Measurements from ENCODE around the gene PSD.
A peak's percentile ranks its signal among the peaks of the same experiment; 100 is the strongest.
"Not testable (repeated sequence)": the region's sequence is repeated elsewhere in the genome, so short reads cannot be mapped to it uniquely, and the experiment has no call there.

PSD gene

GRCh38 chr10:102418622-102419268, at the start of gene PSD:
Gene PSD (minus strand): TSS chr10:102418785. CDS start chr10:102417038, 1,747 bp downstream.
- DNase-seq (ENCODE audit: low read depth in 2 of 2) = no peak

GRCh38 chr10:102467971-102468438, 49.4 kb upstream of the PSD start:
- no peak for DNase-seq (ENCODE audit: low read depth in 2 of 2)

GRCh38 chr10:102467318-102467717, 48.7 kb upstream of the PSD start:
- DNase-seq (ENCODE audit: low read depth in 2 of 2) = no peak

- DNase-seq (ENCODE audit: low read depth in 2 of 2) = no peak
Observed at GRCh38 chr10:102465466-102465865, 46.9 kb upstream of the PSD start.

- DNase-seq (ENCODE audit: low read depth in 2 of 2) = no peak
Observed at GRCh38 chr10:102463983-102464382, 45.4 kb upstream of the PSD start.

GRCh38 chr10:102462512-102463054, 44.0 kb upstream of the PSD start:
- DNase-seq (ENCODE audit: low read depth in 2 of 2) = no peak

- peak; percentile 79 to 93 for DNase-seq (ENCODE audit: low read depth in 2 of 2)
Observed at GRCh38 chr10:102461187-102462054, 42.8 kb upstream of the PSD start.

GRCh38 chr10:102460836-102461186, 42.2 kb upstream of the PSD start:
- no peak for DNase-seq (ENCODE audit: low read depth in 2 of 2)

- no peak for DNase-seq (ENCODE audit: low read depth in 2 of 2)
Observed at GRCh38 chr10:102458656-102459055, 40.1 kb upstream of the PSD start.

- DNase-seq (ENCODE audit: low read depth in 2 of 2) = no peak
Observed at GRCh38 chr10:102457591-102458150, 39.1 kb upstream of the PSD start.

GRCh38 chr10:102455893-102456471, 37.4 kb upstream of the PSD start:
- DNase-seq (ENCODE audit: low read depth in 2 of 2) = no peak

- not testable (repeated sequence) for DNase-seq (ENCODE audit: low read depth in 2 of 2)
Observed at GRCh38 chr10:102454662-102455487, 36.3 kb upstream of the PSD start.

GRCh38 chr10:102453502-102453901, 34.9 kb upstream of the PSD start:
- no peak for DNase-seq (ENCODE audit: low read depth in 2 of 2)

- DNase-seq (ENCODE audit: low read depth in 2 of 2) = no peak
Observed at GRCh38 chr10:102452672-102453340, 34.2 kb upstream of the PSD start.

- no peak for DNase-seq (ENCODE audit: low read depth in 2 of 2)
Observed at GRCh38 chr10:102451105-102451969, 32.8 kb upstream of the PSD start, which contains the start of gene C10orf95. Gene C10orf95 (minus strand): TSS chr10:102451543. CDS start chr10:102451093, 450 bp downstream.

GRCh38 chr10:102450374-102451104, 32.0 kb upstream of the PSD start:
- peak; percentile 75 to 80 for DNase-seq (ENCODE audit: low read depth in 2 of 2)

GRCh38 chr10:102450124-102450373, 31.5 kb upstream of the PSD start:
- DNase-seq (ENCODE audit: low read depth in 2 of 2) = no peak

- peak; percentile 68 to 80 for DNase-seq (ENCODE audit: low read depth in 2 of 2)
Observed at GRCh38 chr10:102449321-102450123, 30.9 kb upstream of the PSD start.
